GM23248 (cell line): ENCODE results near the gene MTCH1.

ENCODE experiments used
- EZH2 ChIP-seq: fragments of 200-600 bp; sonication (generic); IDR thresholded peaks from 2 replicates; pipeline ENCODE4 v1.6.1; 2018; ENCODE audit warnings: antibody characterized with exemption, mild to moderate bottlenecking; ENCODE audit not compliant: insufficient read depth, poor library complexity, severe bottlenecking
- EZH2phosphoT487 ChIP-seq: fragments of 200-600 bp; sonication (generic); IDR thresholded peaks from 2 replicates; pipeline ENCODE4 v1.6.1; 2018; ENCODE audit warnings: antibody characterized with exemption, moderate library complexity, mild to moderate bottlenecking, low read depth; ENCODE audit not compliant: insufficient read depth

DNA sequence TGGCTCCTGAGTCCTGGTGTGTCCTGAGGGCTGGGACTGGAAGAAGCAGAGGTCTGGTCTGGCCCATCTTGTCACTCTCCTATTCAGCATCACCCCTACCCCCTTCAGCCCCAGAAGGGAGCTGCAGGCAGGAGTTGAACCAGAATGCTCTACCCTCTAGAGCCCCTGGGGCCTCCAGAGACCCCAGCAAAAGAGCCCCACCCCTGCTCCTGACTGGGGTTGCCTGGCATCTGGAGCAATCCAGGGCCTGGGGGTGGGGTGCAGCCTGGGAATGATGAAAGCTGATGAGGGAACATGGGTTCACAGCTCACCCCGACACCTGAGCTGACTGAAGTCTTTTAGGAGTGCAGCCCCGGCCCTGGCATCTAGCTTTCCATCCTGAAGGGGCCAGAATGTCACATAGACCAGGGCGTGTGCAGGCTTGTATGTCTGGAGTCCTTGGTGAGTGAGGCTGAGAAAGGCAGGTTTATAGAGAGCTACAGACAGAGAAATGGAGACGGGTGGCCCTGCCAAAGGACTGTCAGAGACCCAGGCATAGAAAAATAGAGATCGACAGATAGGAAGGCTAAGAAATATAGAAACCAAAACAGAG is 31.7 kb upstream of the MTCH1 start:
- TF ChIP-seq EZH2, result no peak
- no peak for TF ChIP-seq EZH2phosphoT487
